ENCODE data around the gene SWSAP1. TPM values are rescaled to one million over a fixed set of nuclear protein-coding genes. Genes with fewer than 3 reads are reported as not detected.

Gene SWSAP1
- total and polyA plus RNA-seq, 2 of the 4 experiments (the other 2 are of a cell fraction) = 0.36 to 1.6 TPM

DNA sequence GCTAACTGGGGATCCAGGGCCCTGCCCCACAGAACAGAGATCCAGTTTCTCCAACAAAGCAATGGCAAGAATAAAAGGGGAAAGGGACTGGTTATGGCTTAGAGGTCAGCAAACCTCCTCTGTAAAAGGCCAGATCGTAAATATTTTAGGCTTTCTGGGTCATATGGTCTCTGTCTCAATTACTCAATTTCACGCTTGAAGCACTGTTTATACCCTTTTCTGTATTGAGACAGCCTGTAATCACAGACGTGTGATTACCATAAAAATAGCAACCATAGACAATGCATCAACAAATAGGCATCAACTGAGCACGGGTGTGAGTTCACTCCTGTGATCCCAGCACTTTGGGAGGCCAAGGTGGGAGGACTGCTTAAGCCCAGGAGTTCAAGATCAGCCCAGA lies 44.3 kb upstream of the SWSAP1 start:
- no peak overlapping the region for H2AK9ac ChIP-seq (replicated peaks; ENCODE audit: low read depth, low read length, poor library complexity)
- no peak overlapping the region for H2AFZ ChIP-seq (replicated peaks; ENCODE audit: low read length, poor library complexity)
- no peak overlapping the region for H3K18ac ChIP-seq (ENCODE audit: low read depth, low read length)
- no TSS peak for BruUV-seq (replicated peaks)
- H3K4ac ChIP-seq (ENCODE audit: low read depth, low read length) = no peak overlapping the region
- no peaks in the 10 kb centered on the region for H3K79me1 ChIP-seq (ENCODE audit: low read depth in 1 of 2, low read length in 2 of 2)
- H2BK15ac ChIP-seq (ENCODE audit: low read depth, low read length) = no peak overlapping the region
- H2AK5ac ChIP-seq (ENCODE audit: low read depth, low read length) = no peak overlapping the region
- in situ Hi-C loops (cut with MboI; ENCODE audit: low sequenced_read_pairs) = no loop called here
- H3K36me3 ChIP-seq (ENCODE audit: control insufficient read depth, insufficient read depth, low read length) = peaks cover 16% of the 10 kb centered on the region
- no peak overlapping the region for H3K4me3 ChIP-seq (ENCODE audit: insufficient read depth, low read depth, low read length)
- POLR2A ChIA-PET (ENCODE audit: unreplicated experiment) = no interaction called here
- no peak overlapping the region for H3K23ac ChIP-seq (ENCODE audit: low read depth, low read length)
- no peak overlapping the region for H3K27ac ChIP-seq (ENCODE audit: insufficient read depth, low read length)
- no peak overlapping the region for H4K91ac ChIP-seq (ENCODE audit: insufficient read depth, low read depth, low read length)
- no peak overlapping the region for H4K5ac ChIP-seq (ENCODE audit: low read depth, low read length)
- no peak overlapping the region for H3K4me2 ChIP-seq (ENCODE audit: low read depth, low read length)
- CTCF ChIA-PET = no interaction called here
- H3K9me1 ChIP-seq (ENCODE audit: insufficient read depth, low read length) = no peaks in the 10 kb centered on the region; the same call in 1 of the 2 replicates
- H3K56ac ChIP-seq (ENCODE audit: extremely low read depth, insufficient read depth, low read length) = no peak overlapping the region
- no peak overlapping the region for H3K9ac ChIP-seq (ENCODE audit: low read depth, low read length)
- no peak overlapping the region for H4K8ac ChIP-seq (ENCODE audit: low read depth in 2 of 2, low read length in 2 of 2)
- no peaks in the 10 kb centered on the region for H3K27me3 ChIP-seq (ENCODE audit: control insufficient read depth, insufficient read depth, low read length)
- dilution Hi-C loops (cut with HindIII; ENCODE audit: low sequenced_read_pairs, unreplicated experiment) = no loop called here
- no peak for TF ChIP-seq RCOR1 (IDR thresholded peaks at IDR 0.05; ENCODE audit: insufficient replicate concordance, low read length)
- TF ChIP-seq MAFK (IDR thresholded peaks at IDR 0.05; ENCODE audit: low read depth, low read length) = no peak
- H2BK20ac ChIP-seq (ENCODE audit: low read depth, low read length) = no peak overlapping the region
- H3K9me3 ChIP-seq (ENCODE audit: control insufficient read depth, insufficient read depth, low read length) = no peaks in the 10 kb centered on the region
- 50% methylated on average over 2 of the region's 4 CpGs; no CpG with 5 or more reads in 1 of the 2 experiments for WGBS, 2 experiments (ENCODE audit: extremely low coverage in 2 of 2, insufficient read length in 1 of 2)
- ATAC-seq (ENCODE audit: low read depth) (no peak), DNase-seq (no peak)
- no peak overlapping the region for H2BK5ac ChIP-seq (ENCODE audit: low read depth, low read length, poor library complexity, severe bottlenecking)
- no peaks in the 10 kb centered on the region for H3K4me1 ChIP-seq (ENCODE audit: control insufficient read depth, insufficient read depth, low read length)
- no peak overlapping the region for H3K14ac ChIP-seq (replicated peaks; ENCODE audit: low read depth, low read length)
- H4K20me1 ChIP-seq (ENCODE audit: insufficient read depth, low read length) = no peaks in the 10 kb centered on the region
- intact Hi-C loops (cut with micrococcal nuclease) = no loop called here
- H2BK120ac ChIP-seq (ENCODE audit: low read depth, low read length) = no peak overlapping the region

Data from IMR-90 (cell line).